IMR-90 (cell line): ENCODE measurements around the gene RBFOX2. TPM values are rescaled to one million over a fixed set of nuclear protein-coding genes. Genes with fewer than 3 reads are reported as not detected.

Experiments used
- ATAC-seq: fragments of 200-7000 bp; cut with Tn5 transposase; 2 replicates; pipeline ENCODE4 v1.9.1; 2020; ENCODE audit warnings: low read depth, mild to moderate bottlenecking, moderate library complexity
- BruUV-seq: library from RNA; stranded (reverse); fragments of 400-500 nt; replicated peaks from 2 replicates; lab custom pipeline; 2021; lab: Mats Ljungman, UMichigan
- CTCF ChIA-PET: fragments of 300-600 bp; formaldehyde crosslinking; extraction: SDS; loops from one replicate; lab custom pipeline; 2021; ENCODE audit warnings: antibody characterized with exemption; lab: Yijun Ruan, JAX
- POLR2A ChIA-PET: fragments of 300-600 bp; sonication (Branson Sonifier 250); formaldehyde crosslinking; loops from one replicate; lab custom pipeline; 2022; ENCODE audit warnings: antibody characterized with exemption; ENCODE audit not compliant: unreplicated experiment; lab: Charles Lee
- DNase-seq: peaks from one replicate; pipeline ENCODE4 v3.0.0; 2013
- H2AFZ ChIP-seq: replicated peaks from 2 replicates; pipeline ENCODE3; 2013; ENCODE audit warnings: low read length, mild to moderate bottlenecking; ENCODE audit not compliant: poor library complexity
- H2AK5ac ChIP-seq: 2 replicates; pipeline ENCODE4 v1.6.1; 2013; ENCODE audit warnings: low read depth, low read length, inconsistent platforms
- H2AK9ac ChIP-seq: replicated peaks from 2 replicates; pipeline ENCODE3; 2013; ENCODE audit warnings: mild to moderate bottlenecking, low read depth, low read length, moderate library complexity; ENCODE audit not compliant: poor library complexity
- H2BK120ac ChIP-seq: 2 replicates; pipeline ENCODE4 v1.6.1; 2013; ENCODE audit warnings: low read depth, low read length, inconsistent platforms
- H2BK15ac ChIP-seq: 3 replicates; pipeline ENCODE4 v1.6.1; 2013; ENCODE audit warnings: low read depth, low read length, inconsistent platforms
- H2BK20ac ChIP-seq: 2 replicates; pipeline ENCODE4 v1.6.1; 2013; ENCODE audit warnings: low read depth, mild to moderate bottlenecking, inconsistent platforms, low read length, moderate library complexity
- H2BK5ac ChIP-seq: 2 replicates; pipeline ENCODE4 v1.6.1; 2013; ENCODE audit warnings: mild to moderate bottlenecking, low read depth, low read length, inconsistent platforms; ENCODE audit not compliant: poor library complexity, severe bottlenecking
- H3K14ac ChIP-seq: replicated peaks from 2 replicates; pipeline ENCODE4 v1.6.1; 2013; ENCODE audit warnings: low read depth, low read length, inconsistent platforms
- H3K18ac ChIP-seq: 2 replicates; pipeline ENCODE4 v1.6.1; 2013; ENCODE audit warnings: low read depth, low read length, control low read depth
- H3K23ac ChIP-seq: 2 replicates; pipeline ENCODE4 v1.6.1; 2013; ENCODE audit warnings: low read depth, low read length, inconsistent platforms
- H3K27ac ChIP-seq: 2 replicates; pipeline ENCODE4 v1.5.1; 2013; ENCODE audit warnings: mild to moderate bottlenecking, control low read depth, low read length; ENCODE audit not compliant: insufficient read depth
- H3K27me3 ChIP-seq: 2 replicates; pipeline ENCODE4 v1.6.1; 2013; ENCODE audit warnings: low read length; ENCODE audit not compliant: control insufficient read depth, insufficient read depth
- H3K36me3 ChIP-seq: 2 replicates; pipeline ENCODE4 v1.6.1; 2013; ENCODE audit warnings: low read length, mixed read lengths; ENCODE audit not compliant: control insufficient read depth, insufficient read depth
- H3K4ac ChIP-seq: 2 replicates; pipeline ENCODE4 v1.6.1; 2013; ENCODE audit warnings: low read depth, low read length, inconsistent platforms
- H3K4me1 ChIP-seq: 2 replicates; pipeline ENCODE4 v1.6.1; 2013; ENCODE audit warnings: low read length, mixed read lengths; ENCODE audit not compliant: control insufficient read depth, insufficient read depth
- H3K4me2 ChIP-seq: 2 replicates; pipeline ENCODE4 v1.6.1; 2013; ENCODE audit warnings: low read depth, mild to moderate bottlenecking, control low read depth, low read length, moderate library complexity
- H3K4me3 ChIP-seq: 2 replicates; pipeline ENCODE4 v1.5.1; 2013; ENCODE audit warnings: low read depth, mild to moderate bottlenecking, control low read depth, low read length, moderate library complexity; ENCODE audit not compliant: insufficient read depth
- H3K56ac ChIP-seq: 2 replicates; pipeline ENCODE4 v1.6.1; 2013; ENCODE audit warnings: low read length, inconsistent platforms; ENCODE audit not compliant: insufficient read depth; ENCODE audit errors: extremely low read depth
- H3K79me1 ChIP-seq, 2 experiments: 2 replicates each; pipeline ENCODE4 v1.6.1; 2013; ENCODE audit warnings: low read length in 2 of 2, inconsistent platforms in 1 of 2, low read depth in 1 of 2
- H3K9ac ChIP-seq: 2 replicates; pipeline ENCODE4 v1.6.1; 2013; ENCODE audit warnings: low read depth, low read length, control low read depth
- H3K9me1 ChIP-seq: 2 replicates; pipeline ENCODE4 v1.6.1; 2013; ENCODE audit warnings: low read length, inconsistent platforms; ENCODE audit not compliant: insufficient read depth
- H3K9me3 ChIP-seq: 2 replicates; pipeline ENCODE4 v1.6.1; 2013; ENCODE audit warnings: low read length; ENCODE audit not compliant: control insufficient read depth, insufficient read depth
- H4K20me1 ChIP-seq: 2 replicates; pipeline ENCODE4 v1.6.1; 2013; ENCODE audit warnings: low read length, inconsistent platforms; ENCODE audit not compliant: insufficient read depth
- H4K5ac ChIP-seq: 2 replicates; pipeline ENCODE4 v1.6.1; 2013; ENCODE audit warnings: mild to moderate bottlenecking, low read depth, low read length, control low read depth
- H4K8ac ChIP-seq, 2 experiments: 2 replicates each; pipeline ENCODE4 v1.6.1; 2013; ENCODE audit warnings: low read depth in 2 of 2, low read length in 2 of 2, control low read depth in 1 of 2, inconsistent platforms in 1 of 2
- H4K91ac ChIP-seq: 2 replicates; pipeline ENCODE4 v1.6.1; 2013; ENCODE audit warnings: low read depth, low read length, inconsistent platforms; ENCODE audit not compliant: insufficient read depth
- BHLHE40 ChIP-seq: fragments of 150-350 bp; IDR thresholded peaks from 2 replicates; pipeline ENCODE4 v1.6.1; 2016; ENCODE audit warnings: mild to moderate bottlenecking, low read depth, low read length
- CHD1 ChIP-seq: IDR thresholded peaks from 2 replicates; pipeline ENCODE4 v1.6.1; 2012; ENCODE audit warnings: low read depth, low read length, improper control_type of control experiment
- ELK1 ChIP-seq: fragments of 150-350 bp; IDR thresholded peaks from 2 replicates; pipeline ENCODE4 v1.6.1; 2016; ENCODE audit warnings: low read depth, mild to moderate bottlenecking, low read length, moderate library complexity, borderline replicate concordance
- FOS ChIP-seq: fragments of 150-350 bp; IDR thresholded peaks from 2 replicates; pipeline ENCODE4 v1.6.1; 2016; ENCODE audit warnings: low read depth, low read length
- MAFK ChIP-seq: IDR thresholded peaks from 2 replicates; pipeline ENCODE4 v1.6.1; 2012; ENCODE audit warnings: low read depth, low read length, improper control_type of control experiment
- POLR2A ChIP-seq: IDR thresholded peaks from 2 replicates; pipeline ENCODE4 v1.6.1; 2012; ENCODE audit warnings: mild to moderate bottlenecking, low read depth, low read length
- RCOR1 ChIP-seq: IDR thresholded peaks from 2 replicates; pipeline ENCODE4 v1.6.1; 2012; ENCODE audit warnings: mild to moderate bottlenecking, low read length, improper control_type of control experiment; ENCODE audit not compliant: insufficient replicate concordance
- RFX5 ChIP-seq: IDR thresholded peaks from 2 replicates; pipeline ENCODE4 v1.8.0; 2012; ENCODE audit warnings: low read depth, mild to moderate bottlenecking, low read length, moderate library complexity
- USF2 ChIP-seq: fragments of 150-350 bp; IDR thresholded peaks from 2 replicates; pipeline ENCODE4 v1.6.1; 2017; ENCODE audit warnings: mild to moderate bottlenecking, antibody characterized with exemption, low read length, low read depth
- WGBS, 2 experiments: methylation state at CpG; one replicate each; pipeline versions ENCODE4 v1.1.5 to v1.1.7; 2013; ENCODE audit warnings: missing lambda C conversion rate in 2 of 2; ENCODE audit not compliant: insufficient read length in 1 of 2; ENCODE audit errors: extremely low coverage in 2 of 2; 5-methylcytosine and 5-hydroxymethylcytosine counted together
- dilution Hi-C: fragments of 300-500 bp; cut with HindIII; formaldehyde crosslinking; loops from one replicate; pipeline ENCODE4 v1.14.3; 2018; ENCODE audit warnings: low sequenced_read_pairs; ENCODE audit not compliant: unreplicated experiment
- in situ Hi-C: fragments of 300-500 bp; cut with MboI; formaldehyde crosslinking; loops from 3 replicates; pipeline ENCODE4 v1.14.3; 2019; ENCODE audit warnings: low sequenced_read_pairs, inconsistent platforms, mixed read lengths
- intact Hi-C: fragments of 100-400 bp; cut with micrococcal nuclease; formaldehyde crosslinking; loops from 2 replicates; pipeline ENCODE4 v1.10.0; 2022
- polyA plus RNA-seq, 3 experiments: library from polyadenylated mRNA; depleted of rRNA; stranded (reverse); fragments of >200 nt; gene quantifications; 2 replicates each; pipeline ENCODE4 v1.2.3, GENCODE V29; 2012; ENCODE audit warnings: low replicate concordance in 1 of 3
- total RNA-seq: library from RNA; depleted of rRNA; stranded (reverse); fragments of >200 nt; gene quantifications from 2 replicates; pipeline ENCODE4 v1.2.3, GENCODE V29; 2012

RBFOX2 gene
- total and polyA plus RNA-seq, 2 of the 4 experiments (the other 2 are of a cell fraction) = 146 to 178 TPM

GRCh38 chr22:36027579-36027934, 1.1 kb downstream of the RBFOX2 start:
- Histone ChIP-seq H3K9ac (peak overlapping the region; percentile 100), H2BK20ac (peak overlapping the region; percentile 5; the same call in 1 of the 2 replicates), H3K27me3 (no peaks in the 10 kb centered on the region), H2BK120ac (peak overlapping the region; percentile 69), H4K91ac (peak overlapping the region; percentile 75), H3K36me3 (peaks cover 2% of the 10 kb centered on the region; the same call in 1 of the 2 replicates), H2AK9ac (peak overlapping the region; percentile 38), H2BK15ac (peak overlapping the region; percentile 31; the same call in 1 of the 3 replicates), H4K8ac (peak overlapping the region; percentile 56 to 57; a peak in 3 of 4 replicates), H4K5ac (peak overlapping the region; percentile 47; the same call in 1 of the 2 replicates), H3K4me3 (peak overlapping the region; percentile 98), H3K27ac (peak overlapping the region; percentile 95), H3K4ac (peak overlapping the region; percentile 84), H3K9me3 (no peaks in the 10 kb centered on the region), H4K20me1 (peaks cover 29% of the 10 kb centered on the region), H3K79me1 (peaks cover 7 to 47% of the 10 kb centered on the region in 2 experiments; a peak in 3 of 4 replicates), H2AFZ (peak overlapping the region; percentile 90), H3K14ac (peak overlapping the region; percentile 85), H2BK5ac (peak overlapping the region; percentile 74), H2AK5ac (peak overlapping the region; percentile 88), H3K56ac (peak overlapping the region; percentile 81), H3K4me1 (peaks cover 10% of the 10 kb centered on the region), H3K18ac (peak overlapping the region; percentile 75), H3K4me2 (peak overlapping the region; percentile 81), H3K9me1 (peaks cover 12% of the 10 kb centered on the region; the same call in 1 of the 2 replicates), H3K23ac (peak overlapping the region; percentile 93)
- TF ChIP-seq BHLHE40 = no peak
- no peak for TF ChIP-seq RCOR1
- no peak for TF ChIP-seq MAFK
- TF ChIP-seq USF2 = no peak
- TF ChIP-seq FOS = no peak
- TF ChIP-seq ELK1 = no peak
- no peak for TF ChIP-seq CHD1
- no peak for TF ChIP-seq POLR2A
- no peak for TF ChIP-seq RFX5
- in situ Hi-C loops = no loop called here
- no TSS peak for BruUV-seq
- intact Hi-C loops = loop anchor here (5.0 kb wide), 3 partner anchors 35 to 400 kb away; no protein-coding TSS in a partner anchor
- ChIA-PET POLR2A (no interaction called here), CTCF (interaction anchor here (0.8 to 2.2 kb wide), 3 partner anchors 13 to 38 kb away, joined by 3 to 14 read pairs (median 6); no protein-coding TSS in a partner anchor)
- dilution Hi-C loops = no loop called here
- ATAC-seq (no peak), DNase-seq (no peak)
- WGBS, 2 experiments = 0% methylated on average over 1 of the region's 7 CpGs; no CpG with 5 or more reads in 1 of the 2 experiments
